Trophoblast cell (in vitro differentiated cells and primary cell): ENCODE measurements around the gene BUB1B.

ENCODE experiments used
- DNase-seq, 2 donors: peaks; one replicate each; pipeline ENCODE4 v3.0.0-alpha.2; 2016
- H2AFZ ChIP-seq: 2 replicates; pipeline ENCODE4 v1.6.1; 2013; ENCODE audit warnings: low read length, moderate library complexity, mild to moderate bottlenecking; ENCODE audit not compliant: insufficient read depth, poor library complexity
- H2AK5ac ChIP-seq: 2 replicates; pipeline ENCODE4 v1.6.1; 2013; ENCODE audit warnings: mild to moderate bottlenecking, low read length
- H2BK120ac ChIP-seq: 2 replicates; pipeline ENCODE4 v1.6.1; 2013; ENCODE audit warnings: low read length, mild to moderate bottlenecking, moderate library complexity; ENCODE audit not compliant: insufficient read depth, poor library complexity
- H2BK12ac ChIP-seq: 2 replicates; pipeline ENCODE4 v1.6.1; 2013; ENCODE audit warnings: mild to moderate bottlenecking, low read length, moderate library complexity
- H2BK5ac ChIP-seq: 2 replicates; pipeline ENCODE4 v1.6.1; 2013; ENCODE audit warnings: low read length, low read depth, moderate library complexity, mild to moderate bottlenecking; ENCODE audit not compliant: poor library complexity
- H3K14ac ChIP-seq: 2 replicates; pipeline ENCODE4 v1.6.1; 2013; ENCODE audit warnings: mild to moderate bottlenecking, low read length
- H3K18ac ChIP-seq: 2 replicates; pipeline ENCODE4 v1.6.1; 2013; ENCODE audit warnings: mild to moderate bottlenecking, low read length
- H3K23ac ChIP-seq: 2 replicates; pipeline ENCODE4 v1.6.1; 2013; ENCODE audit warnings: low read length
- H3K27ac ChIP-seq: 2 replicates; pipeline ENCODE4 v1.5.1; 2013; ENCODE audit warnings: low read depth, mild to moderate bottlenecking, inconsistent platforms, low read length, moderate library complexity
- H3K27me3 ChIP-seq: 2 replicates; pipeline ENCODE4 v1.6.1; 2013; ENCODE audit warnings: inconsistent platforms, mild to moderate bottlenecking, low read length, moderate library complexity; ENCODE audit not compliant: insufficient read depth
- H3K36me3 ChIP-seq, 2 experiments: 1 replicate in 1 of 2; 2 replicates in 1 of 2; pipeline ENCODE4 v1.6.1; 2013; ENCODE audit warnings: low read length in 2 of 2, mild to moderate bottlenecking in 2 of 2, moderate library complexity in 1 of 2; ENCODE audit not compliant: insufficient read depth in 2 of 2, control insufficient read depth in 1 of 2
- H3K4ac ChIP-seq: 2 replicates; pipeline ENCODE4 v1.6.1; 2013; ENCODE audit warnings: low read depth, mild to moderate bottlenecking, low read length, moderate library complexity
- H3K4me1 ChIP-seq, 2 experiments: 1 replicate in 1 of 2; 2 replicates in 1 of 2; pipeline ENCODE4 v1.6.1; 2013; ENCODE audit warnings: low read length in 2 of 2, mild to moderate bottlenecking in 2 of 2, moderate library complexity in 1 of 2; ENCODE audit not compliant: insufficient read depth in 2 of 2, control insufficient read depth in 1 of 2
- H3K4me2 ChIP-seq: 2 replicates; pipeline ENCODE4 v1.6.1; 2013; ENCODE audit warnings: inconsistent platforms, mild to moderate bottlenecking, low read length, moderate library complexity
- H3K4me3 ChIP-seq: 2 replicates; pipeline ENCODE4 v1.5.1; 2013; ENCODE audit warnings: mild to moderate bottlenecking, low read depth, low read length, inconsistent platforms
- H3K79me1 ChIP-seq: one replicate; pipeline ENCODE4 v1.6.1; 2013; ENCODE audit warnings: low read length
- H3K79me2 ChIP-seq: 2 replicates; pipeline ENCODE4 v1.6.1; 2013; ENCODE audit warnings: low read length, mild to moderate bottlenecking; ENCODE audit not compliant: control insufficient read depth, insufficient read depth, poor library complexity
- H3K9ac ChIP-seq: 2 replicates; pipeline ENCODE4 v1.6.1; 2013; ENCODE audit warnings: mild to moderate bottlenecking, low read length
- H3K9me3 ChIP-seq: 2 replicates; pipeline ENCODE4 v1.6.1; 2013; ENCODE audit warnings: low read depth, mild to moderate bottlenecking, control low read depth, inconsistent platforms, low read length; ENCODE audit not compliant: insufficient read depth
- H4K12ac ChIP-seq: 2 replicates; pipeline ENCODE4 v1.6.1; 2013; ENCODE audit warnings: low read depth, mild to moderate bottlenecking, low read length, moderate library complexity
- H4K8ac ChIP-seq: 2 replicates; pipeline ENCODE4 v1.6.1; 2013; ENCODE audit warnings: low read depth, mild to moderate bottlenecking, low read length, moderate library complexity
- H4K91ac ChIP-seq: one replicate; pipeline ENCODE4 v1.6.1; 2013; ENCODE audit warnings: low read depth, mild to moderate bottlenecking, low read length, moderate library complexity
- whole genome bisulfite sequencing: extraction: QIAGEN DNeasy Blood & Tissue Kit; methylation state at CpG from one replicate; pipeline ENCODE4 v1.1.7; 2013; ENCODE audit warnings: missing lambda C conversion rate; ENCODE audit not compliant: insufficient read length, insufficient coverage; ENCODE audit errors: extremely low coverage; 5-methylcytosine and 5-hydroxymethylcytosine counted together

Gene BUB1B

GRCh38 chr15:40265875-40266274, 105.0 kb downstream of the BUB1B start:
- Histone ChIP-seq H3K14ac (peak overlapping the region; percentile 3), H2AFZ (no peak overlapping the region), H3K4me1 (peaks cover 25 to 26% of the 10 kb centered on the region in 2 experiments), H3K79me2 (no peaks in the 10 kb centered on the region), H4K12ac (no peak overlapping the region), H3K9ac (no peak overlapping the region), H3K23ac (no peak overlapping the region), H3K4me2 (no peak overlapping the region), H2AK5ac (peak overlapping the region; percentile 49), H3K9me3 (peaks cover 1% of the 10 kb centered on the region), H2BK120ac (no peak overlapping the region), H3K79me1 (peaks cover 8% of the 10 kb centered on the region), H3K4me3 (no peak overlapping the region), H3K36me3 (no peaks in the 10 kb centered on the region), H2BK5ac (no peak overlapping the region), H2BK12ac (peak overlapping the region; percentile 25), H3K27ac (no peak overlapping the region), H3K4ac (no peak overlapping the region), H4K8ac (no peak overlapping the region), H3K27me3 (no peaks in the 10 kb centered on the region), H3K18ac (peak overlapping the region; percentile 9), H4K91ac (peak overlapping the region; percentile 31)
- no peak for DNase-seq
- no CpG with 5 or more reads among the region's 20 CpGs for WGBS

DNA sequence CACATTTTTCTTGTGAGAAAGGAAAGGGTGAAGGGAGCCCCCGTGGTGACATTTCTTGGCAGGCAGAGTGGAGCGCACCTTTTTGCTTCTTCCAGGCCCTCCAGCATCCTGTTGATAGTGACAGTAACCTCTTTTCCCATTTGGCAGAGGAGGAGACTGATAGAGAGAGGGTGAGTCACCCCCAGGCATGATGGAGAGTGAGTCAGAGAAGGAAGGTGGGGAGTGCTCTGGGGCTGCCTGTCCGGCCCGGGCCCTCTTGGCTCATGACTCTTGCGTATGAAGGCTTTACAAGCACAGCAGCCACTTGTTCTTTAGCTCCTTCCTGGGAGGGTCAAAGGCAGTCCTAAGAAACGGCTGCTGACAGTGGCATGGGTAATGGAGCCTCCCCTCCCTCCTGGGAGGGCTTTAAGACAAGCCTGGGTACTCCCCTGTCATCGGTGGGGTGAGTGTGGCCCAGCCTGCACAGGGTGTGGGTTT, 106.0 kb downstream of the BUB1B start:
- Histone ChIP-seq H4K12ac (no peak overlapping the region), H3K36me3 (no peaks in the 10 kb centered on the region), H3K79me1 (peaks cover 8% of the 10 kb centered on the region), H2AFZ (no peak overlapping the region), H3K27ac (peak overlapping the region; percentile 7), H3K18ac (no peak overlapping the region), H3K4me3 (no peak overlapping the region), H2AK5ac (no peak overlapping the region), H3K27me3 (no peaks in the 10 kb centered on the region), H3K4me1 (peaks cover 25 to 26% of the 10 kb centered on the region in 2 experiments), H3K9ac (no peak overlapping the region), H2BK120ac (no peak overlapping the region), H2BK5ac (no peak overlapping the region), H3K23ac (no peak overlapping the region), H3K9me3 (peaks cover 1% of the 10 kb centered on the region), H3K79me2 (no peaks in the 10 kb centered on the region), H4K91ac (peak overlapping the region; percentile 7), H4K8ac (no peak overlapping the region), H3K4me2 (no peak overlapping the region), H3K14ac (peak overlapping the region; percentile 33), H2BK12ac (peak overlapping the region; percentile 76), H3K4ac (no peak overlapping the region)
- WGBS = no CpG with 5 or more reads among the region's 7 CpGs
- peak; percentile 39 to 63 for DNase-seq

DNA sequence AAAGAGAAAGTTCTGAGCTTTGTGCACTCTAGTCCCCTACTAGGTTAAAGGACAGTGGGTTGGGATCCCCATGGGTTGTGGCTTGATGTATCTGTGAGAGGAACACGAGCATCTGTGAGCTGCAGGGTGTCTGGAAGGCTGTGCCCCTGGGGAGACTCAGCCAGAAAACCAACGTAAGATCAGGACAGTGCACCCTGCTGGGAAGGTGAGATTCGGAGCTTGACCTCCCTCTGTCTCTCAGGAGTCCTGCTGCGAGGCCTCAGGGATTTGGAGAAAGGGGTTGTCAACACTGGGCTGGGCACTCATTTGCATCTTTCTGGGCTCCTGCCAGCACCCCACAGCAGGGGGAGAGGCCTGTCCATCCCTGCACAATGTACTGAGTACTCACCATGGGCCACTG, 106.8 kb downstream of the BUB1B start:
- Histone ChIP-seq H2BK12ac (no peak overlapping the region), H3K79me2 (no peaks in the 10 kb centered on the region), H2BK5ac (no peak overlapping the region), H3K27me3 (no peaks in the 10 kb centered on the region), H3K9me3 (peaks cover 1% of the 10 kb centered on the region), H2AK5ac (no peak overlapping the region), H3K4ac (no peak overlapping the region), H3K27ac (no peak overlapping the region), H3K4me3 (no peak overlapping the region), H3K79me1 (peaks cover 8% of the 10 kb centered on the region), H2BK120ac (no peak overlapping the region), H2AFZ (no peak overlapping the region), H3K23ac (no peak overlapping the region), H3K4me1 (peaks cover 25 to 26% of the 10 kb centered on the region in 2 experiments), H3K36me3 (no peaks in the 10 kb centered on the region), H3K18ac (no peak overlapping the region), H3K9ac (no peak overlapping the region), H3K4me2 (no peak overlapping the region), H3K14ac (no peak overlapping the region), H4K12ac (no peak overlapping the region), H4K8ac (no peak overlapping the region), H4K91ac (no peak overlapping the region)
- no peak for DNase-seq
- no CpG with 5 or more reads among the region's 4 CpGs for WGBS

- Histone ChIP-seq H3K9ac (no peak overlapping the region), H2BK5ac (no peak overlapping the region), H3K18ac (no peak overlapping the region), H3K36me3 (peaks cover 0 to 2% of the 10 kb centered on the region in 2 experiments), H3K4me1 (peaks cover 15 to 17% of the 10 kb centered on the region in 2 experiments), H3K23ac (no peak overlapping the region), H3K4ac (no peak overlapping the region), H3K4me2 (no peak overlapping the region), H4K12ac (no peak overlapping the region), H2BK12ac (no peak overlapping the region), H3K27ac (no peak overlapping the region), H3K4me3 (no peak overlapping the region), H3K79me1 (peaks cover 6% of the 10 kb centered on the region), H2BK120ac (no peak overlapping the region), H4K8ac (no peak overlapping the region), H3K79me2 (no peaks in the 10 kb centered on the region), H2AFZ (no peak overlapping the region), H3K27me3 (no peaks in the 10 kb centered on the region), H2AK5ac (no peak overlapping the region), H3K9me3 (peaks cover 3% of the 10 kb centered on the region), H4K91ac (no peak overlapping the region), H3K14ac (no peak overlapping the region)
- WGBS = no CpG with 5 or more reads among the region's 4 CpGs
- no peak for DNase-seq
Measured at GRCh38 chr15:40269604-40270003, 108.7 kb downstream of the BUB1B start.
